CD4-positive, alpha-beta T cell treated with Interleukin-6 for 4 hours (primary cell): Measurements from ENCODE around the gene LRRFIP1.

Source experiments
- DNase-seq: peaks from one replicate; pipeline ENCODE4 v3.0.0-alpha.2; 2020; ENCODE audit warnings: mixed read lengths

Gene LRRFIP1

GRCh38 chr2:237642038-237642734 is 14.8 kb downstream of the LRRFIP1 start:
- no peak for DNase-seq

- no peak for DNase-seq
Observed at GRCh38 chr2:237643066-237643465, 15.7 kb downstream of the LRRFIP1 start.

GRCh38 chr2:237643582-237644380 is 16.4 kb downstream of the LRRFIP1 start:
- DNase-seq: no peak

- no peak for DNase-seq
Observed at GRCh38 chr2:237644381-237644703, 17.0 kb downstream of the LRRFIP1 start.

- no peak for DNase-seq
Observed at GRCh38 chr2:237645261-237645660, 17.9 kb downstream of the LRRFIP1 start.

GRCh38 chr2:237647176-237648015 is 20.0 kb downstream of the LRRFIP1 start:
- DNase-seq: no peak

- no peak for DNase-seq
Observed at GRCh38 chr2:237648016-237648381, 20.6 kb downstream of the LRRFIP1 start.

GRCh38 chr2:237649541-237650454 is 22.4 kb downstream of the LRRFIP1 start:
- no peak for DNase-seq

GRCh38 chr2:237650455-237650850 is 23.1 kb downstream of the LRRFIP1 start:
- no peak for DNase-seq

GRCh38 chr2:237651761-237652160 is 24.4 kb downstream of the LRRFIP1 start:
- no peak for DNase-seq

- no peak for DNase-seq
Observed at GRCh38 chr2:237652181-237652580, 24.8 kb downstream of the LRRFIP1 start.

GRCh38 chr2:237652854-237653253 is 25.5 kb downstream of the LRRFIP1 start:
- DNase-seq: no peak

GRCh38 chr2:237653776-237654558 is 26.6 kb downstream of the LRRFIP1 start:
- no peak for DNase-seq

GRCh38 chr2:237657063-237657462 is 29.7 kb downstream of the LRRFIP1 start:
- no peak for DNase-seq

GRCh38 chr2:237660381-237660900 is 33.1 kb downstream of the LRRFIP1 start:
- DNase-seq: no peak

GRCh38 chr2:237661270-237661669 is 33.9 kb downstream of the LRRFIP1 start:
- DNase-seq: no peak

GRCh38 chr2:237661799-237662328 is 34.5 kb downstream of the LRRFIP1 start:
- DNase-seq: no peak

GRCh38 chr2:237662671-237663093 is 35.3 kb downstream of the LRRFIP1 start:
- peak; percentile 53 for DNase-seq

GRCh38 chr2:237663517-237664110 is 36.2 kb downstream of the LRRFIP1 start:
- DNase-seq: no peak

- DNase-seq: no peak
Observed at GRCh38 chr2:237664151-237664550, 36.8 kb downstream of the LRRFIP1 start.

GRCh38 chr2:237665713-237666143 is 38.3 kb downstream of the LRRFIP1 start:
- no peak for DNase-seq
